Loucy (cell line): Measurements from ENCODE around the gene TPGS1.

Source experiments
- H2AFZ ChIP-seq: fragments of 200-600 bp; sonication (generic); 2 replicates; pipeline ENCODE4 v1.6.0; 2016; ENCODE audit warnings: antibody characterized with exemption, mild to moderate bottlenecking, low read length, moderate library complexity
- H3F3A ChIP-seq: fragments of 200-600 bp; 2 replicates; pipeline ENCODE4 v1.6.0; 2016; ENCODE audit warnings: antibody characterized with exemption, low read depth, mild to moderate bottlenecking
- H3K27me3 ChIP-seq: fragments of 200-600 bp; sonication (generic); 2 replicates; pipeline ENCODE4 v1.6.1; 2014; ENCODE audit warnings: low read length, mild to moderate bottlenecking; ENCODE audit not compliant: insufficient read depth, poor library complexity, severe bottlenecking
- H3K36me3 ChIP-seq: fragments of 200-600 bp; sonication (generic); 2 replicates; pipeline ENCODE4 v1.6.1; 2016; ENCODE audit warnings: low read length; ENCODE audit not compliant: insufficient read depth
- H3K4me1 ChIP-seq: fragments of 200-600 bp; sonication (generic); 2 replicates; pipeline ENCODE4 v1.5.1; 2014; ENCODE audit warnings: low read length, mild to moderate bottlenecking; ENCODE audit not compliant: insufficient read depth, poor library complexity, severe bottlenecking
- H3K4me2 ChIP-seq: fragments of 200-600 bp; sonication (generic); 2 replicates; pipeline ENCODE4 v1.6.0; 2014; ENCODE audit warnings: antibody characterized with exemption, low read length, low read depth, mild to moderate bottlenecking; ENCODE audit not compliant: poor library complexity, severe bottlenecking
- H3K4me3 ChIP-seq: fragments of 200-600 bp; sonication (generic); 2 replicates; pipeline ENCODE4 v1.5.1; 2014; ENCODE audit warnings: low read length, mild to moderate bottlenecking, mixed read lengths; ENCODE audit not compliant: poor library complexity, severe bottlenecking
- H3K79me2 ChIP-seq: fragments of 200-600 bp; sonication (generic); 2 replicates; pipeline ENCODE4 v1.6.1; 2014; ENCODE audit warnings: low read length; ENCODE audit not compliant: insufficient read depth
- H3K9ac ChIP-seq: fragments of 200-600 bp; sonication (generic); 2 replicates; pipeline ENCODE4 v1.6.0; 2014; ENCODE audit warnings: mild to moderate bottlenecking, low read depth, low read length, moderate library complexity; ENCODE audit not compliant: poor library complexity, severe bottlenecking
- H3K9me2 ChIP-seq: fragments of 200-600 bp; sonication (generic); replicated peaks from 2 replicates; pipeline ENCODE4 v1.6.1; 2016; ENCODE audit warnings: low read depth, low read length, mixed read lengths
- H3K9me3 ChIP-seq: fragments of 200-600 bp; sonication (generic); 2 replicates; pipeline ENCODE4 v1.6.1; 2014; ENCODE audit warnings: mild to moderate bottlenecking, antibody characterized with exemption, low read length, low read depth; ENCODE audit not compliant: insufficient read depth
- H4K20me1 ChIP-seq: fragments of 200-600 bp; sonication (generic); 2 replicates; pipeline ENCODE4 v1.6.0; 2014; ENCODE audit warnings: antibody characterized with exemption, low read length, mild to moderate bottlenecking; ENCODE audit not compliant: insufficient read depth, poor library complexity, severe bottlenecking
- CTCF ChIP-seq: fragments of 200-600 bp; sonication (generic); conservative IDR thresholded peaks from 2 replicates; pipeline ENCODE4 v1.5.1; 2014; ENCODE audit warnings: mild to moderate bottlenecking, antibody characterized with exemption, low read length
- EZH2phosphoT487 ChIP-seq: fragments of 200-600 bp; IDR thresholded peaks from 2 replicates; pipeline ENCODE4 v1.6.1; 2018; ENCODE audit warnings: antibody characterized with exemption, mild to moderate bottlenecking, moderate library complexity, borderline replicate concordance

TPGS1 gene

GRCh38 chr19:467554-467953 is 39.7 kb upstream of the TPGS1 start:
- Histone ChIP-seq H2AFZ (no peak overlapping the region), H3F3A (no peaks in the 10 kb centered on the region), H3K27me3 (no peaks in the 10 kb centered on the region), H3K9me2 (no peaks in the 10 kb centered on the region), H3K79me2 (no peaks in the 10 kb centered on the region), H3K9ac (no peak overlapping the region), H3K4me2 (no peak overlapping the region), H3K9me3 (peaks cover 3% of the 10 kb centered on the region; the same call in 1 of the 2 replicates), H3K36me3 (no peaks in the 10 kb centered on the region), H4K20me1 (no peaks in the 10 kb centered on the region), H3K4me3 (no peak overlapping the region), H3K4me1 (no peaks in the 10 kb centered on the region)
- TF ChIP-seq EZH2phosphoT487 (no peak), CTCF (no peak)

GRCh38 chr19:468587-469256 is 38.6 kb upstream of the TPGS1 start:
- no peaks in the 10 kb centered on the region for H3K4me1 ChIP-seq
- no peaks in the 10 kb centered on the region for H3F3A ChIP-seq
- no peak overlapping the region for H3K9ac ChIP-seq
- no peaks in the 10 kb centered on the region for H3K79me2 ChIP-seq
- no peaks in the 10 kb centered on the region for H3K27me3 ChIP-seq
- H3K9me2 ChIP-seq = no peaks in the 10 kb centered on the region
- H3K4me2 ChIP-seq = no peak overlapping the region
- no peaks in the 10 kb centered on the region for H3K36me3 ChIP-seq
- no peak overlapping the region for H3K4me3 ChIP-seq
- no peak for TF ChIP-seq EZH2phosphoT487
- no peak for TF ChIP-seq CTCF
- no peaks in the 10 kb centered on the region for H4K20me1 ChIP-seq
- H2AFZ ChIP-seq = no peak overlapping the region
- H3K9me3 ChIP-seq = peaks cover 3% of the 10 kb centered on the region; the same call in 1 of the 2 replicates

GRCh38 chr19:469833-470232 is 37.5 kb upstream of the TPGS1 start:
- H3K4me1 ChIP-seq = no peaks in the 10 kb centered on the region

More at GRCh38 chr19:469833-470232, 37.5 kb upstream of the TPGS1 start:
- H3K9me3 ChIP-seq = no peaks in the 10 kb centered on the region
- TF ChIP-seq EZH2phosphoT487 (no peak), CTCF (no peak)
- no peak overlapping the region for H3K4me2 ChIP-seq
- no peaks in the 10 kb centered on the region for H4K20me1 ChIP-seq
- no peak overlapping the region for H3K4me3 ChIP-seq
- no peaks in the 10 kb centered on the region for H3K36me3 ChIP-seq
- H2AFZ ChIP-seq = no peak overlapping the region
- no peak overlapping the region for H3K9ac ChIP-seq
- H3K9me2 ChIP-seq = no peaks in the 10 kb centered on the region
- H3K27me3 ChIP-seq = no peaks in the 10 kb centered on the region
- H3K79me2 ChIP-seq = no peaks in the 10 kb centered on the region
- no peaks in the 10 kb centered on the region for H3F3A ChIP-seq
